AG10803 (cell line): ENCODE results near the gene RASGRP3.
"Not testable (repeated sequence)": the region's sequence is repeated elsewhere in the genome, so short reads cannot be mapped to it uniquely, and the experiment has no call there.

ENCODE experiments used
- DNase-seq: peaks from one replicate; pipeline ENCODE4 v3.0.0; 2010; ENCODE audit warnings: low read depth
- H3K4me3 ChIP-seq: 2 replicates; pipeline ENCODE4 v1.5.1; 2011; ENCODE audit warnings: mild to moderate bottlenecking, low read length, control low read depth
- TF ChIP-seq, protein P1 (sequence below): conservative IDR thresholded peaks from 2 replicates; pipeline ENCODE4 v1.5.1; 2011; ENCODE audit warnings: mild to moderate bottlenecking, low read length, control low read depth, inconsistent platforms

The RASGRP3 gene

DNA sequence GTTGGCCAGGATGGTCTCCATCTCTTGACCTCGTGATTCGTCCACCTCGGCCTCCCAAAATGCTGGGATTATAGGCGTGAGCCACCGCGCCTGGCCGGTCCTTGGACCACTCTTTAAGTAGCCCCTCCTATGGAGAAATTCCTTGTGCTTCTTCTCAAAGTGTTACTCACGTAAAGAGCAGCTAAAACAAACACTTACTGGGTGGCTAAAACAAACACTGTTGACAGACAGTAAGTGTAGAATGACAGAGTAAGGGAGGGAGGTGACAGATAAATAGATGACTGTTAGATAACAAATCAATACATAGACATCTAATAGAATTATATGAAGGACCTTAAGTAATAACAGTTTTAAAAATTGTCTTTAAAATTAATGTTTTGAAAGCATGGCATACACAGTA lies 40.9 kb upstream of the RASGRP3 start:
- no peak for DNase-seq
- H3K4me3 ChIP-seq: no peak overlapping the region
- TF ChIP-seq, protein P1, sequence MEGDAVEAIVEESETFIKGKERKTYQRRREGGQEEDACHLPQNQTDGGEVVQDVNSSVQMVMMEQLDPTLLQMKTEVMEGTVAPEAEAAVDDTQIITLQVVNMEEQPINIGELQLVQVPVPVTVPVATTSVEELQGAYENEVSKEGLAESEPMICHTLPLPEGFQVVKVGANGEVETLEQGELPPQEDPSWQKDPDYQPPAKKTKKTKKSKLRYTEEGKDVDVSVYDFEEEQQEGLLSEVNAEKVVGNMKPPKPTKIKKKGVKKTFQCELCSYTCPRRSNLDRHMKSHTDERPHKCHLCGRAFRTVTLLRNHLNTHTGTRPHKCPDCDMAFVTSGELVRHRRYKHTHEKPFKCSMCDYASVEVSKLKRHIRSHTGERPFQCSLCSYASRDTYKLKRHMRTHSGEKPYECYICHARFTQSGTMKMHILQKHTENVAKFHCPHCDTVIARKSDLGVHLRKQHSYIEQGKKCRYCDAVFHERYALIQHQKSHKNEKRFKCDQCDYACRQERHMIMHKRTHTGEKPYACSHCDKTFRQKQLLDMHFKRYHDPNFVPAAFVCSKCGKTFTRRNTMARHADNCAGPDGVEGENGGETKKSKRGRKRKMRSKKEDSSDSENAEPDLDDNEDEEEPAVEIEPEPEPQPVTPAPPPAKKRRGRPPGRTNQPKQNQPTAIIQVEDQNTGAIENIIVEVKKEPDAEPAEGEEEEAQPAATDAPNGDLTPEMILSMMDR: no peak

DNA sequence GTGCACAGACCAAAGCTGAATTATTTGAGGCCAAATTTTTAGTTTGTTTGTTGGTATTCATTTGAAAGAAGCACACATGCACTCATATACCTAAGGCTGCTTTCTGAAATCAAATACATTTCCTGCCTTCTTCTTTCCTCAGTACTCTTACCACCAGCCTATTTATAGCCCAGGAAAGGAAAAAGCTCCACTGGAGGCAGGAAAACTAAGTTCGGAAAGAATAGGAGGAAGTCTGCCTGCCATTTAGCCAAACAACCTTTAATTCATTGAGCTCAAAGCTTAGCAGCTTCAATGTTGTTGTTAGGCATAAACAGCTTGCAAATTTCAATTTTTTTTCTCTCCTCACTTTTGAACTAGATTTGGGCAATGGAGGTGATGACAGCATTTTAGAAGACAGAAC lies 40.4 kb upstream of the RASGRP3 start:
- DNase-seq: no peak
- TF ChIP-seq, protein P1: no peak
- no peak overlapping the region for H3K4me3 ChIP-seq

DNA sequence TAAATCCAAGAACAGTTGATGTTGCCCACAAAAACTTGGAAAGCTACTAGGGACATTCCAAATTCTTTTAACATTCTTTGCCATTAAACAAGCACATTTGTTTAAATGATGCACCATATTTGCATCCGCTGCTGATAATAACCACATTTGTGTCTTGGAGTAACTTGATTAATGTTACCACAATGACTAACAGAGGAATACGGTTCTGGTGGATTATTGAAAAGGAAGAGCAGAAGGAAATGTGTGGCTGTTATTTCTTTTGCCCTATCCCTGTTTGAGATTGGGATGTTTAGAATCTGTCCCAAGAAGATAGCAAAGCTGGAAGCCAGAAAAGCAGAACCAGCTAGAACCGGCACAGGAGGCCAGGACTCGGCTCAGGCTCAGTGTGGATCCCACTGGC lies 39.2 kb upstream of the RASGRP3 start:
- TF ChIP-seq, protein P1: no peak
- DNase-seq: peak; percentile 98
- H3K4me3 ChIP-seq: no peak overlapping the region

DNA sequence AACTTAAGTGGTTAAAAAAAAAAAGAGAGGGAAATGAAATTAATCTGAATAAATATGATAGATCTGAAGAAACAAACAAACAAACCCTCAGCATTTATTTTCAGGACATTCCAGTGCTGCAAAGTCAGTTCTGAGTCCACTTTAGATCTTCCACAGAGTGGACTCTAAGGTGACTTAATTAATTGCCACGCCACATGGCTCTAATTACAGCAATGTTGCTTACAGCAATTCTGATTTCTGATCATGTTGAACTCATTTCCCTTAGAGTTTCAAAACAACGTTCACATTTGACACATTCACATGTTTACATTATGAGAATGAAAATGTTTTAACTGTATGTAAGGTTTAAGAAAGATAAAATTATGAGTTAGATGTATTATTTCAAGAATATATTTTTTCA lies 38.6 kb upstream of the RASGRP3 start:
- no peak overlapping the region for H3K4me3 ChIP-seq
- peak; percentile 54 for DNase-seq
- TF ChIP-seq, protein P1: no peak

DNA sequence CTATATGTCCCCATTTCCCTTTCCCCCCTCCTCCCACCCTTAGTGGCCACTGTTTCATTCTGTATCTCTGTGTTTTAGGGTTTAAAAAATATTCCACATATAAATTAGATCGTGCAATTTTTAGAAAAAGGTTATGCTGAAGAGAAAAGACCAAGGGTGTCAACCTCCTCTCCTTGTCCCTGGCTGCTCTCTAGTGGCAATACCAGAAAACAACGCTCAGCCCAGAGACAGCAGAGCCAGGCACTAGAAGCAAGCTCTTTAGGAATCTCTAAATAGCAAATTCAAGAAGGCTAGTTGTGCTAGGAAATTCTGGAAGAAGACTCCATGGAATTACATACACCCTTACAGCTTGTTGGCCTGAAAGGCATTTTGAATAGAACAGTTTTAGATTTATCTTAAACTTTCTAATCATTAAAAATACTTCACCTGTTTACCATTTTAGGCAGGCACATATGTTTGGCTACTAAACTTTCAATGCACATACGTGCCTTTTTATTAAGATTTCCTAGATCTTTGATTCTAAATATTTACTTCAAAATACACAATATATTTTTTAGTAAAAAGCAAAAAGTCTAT lies 35.1 kb upstream of the RASGRP3 start:
- TF ChIP-seq, protein P1: peak; percentile 95
- DNase-seq: peak; percentile 74
- H3K4me3 ChIP-seq: no peak overlapping the region

DNA sequence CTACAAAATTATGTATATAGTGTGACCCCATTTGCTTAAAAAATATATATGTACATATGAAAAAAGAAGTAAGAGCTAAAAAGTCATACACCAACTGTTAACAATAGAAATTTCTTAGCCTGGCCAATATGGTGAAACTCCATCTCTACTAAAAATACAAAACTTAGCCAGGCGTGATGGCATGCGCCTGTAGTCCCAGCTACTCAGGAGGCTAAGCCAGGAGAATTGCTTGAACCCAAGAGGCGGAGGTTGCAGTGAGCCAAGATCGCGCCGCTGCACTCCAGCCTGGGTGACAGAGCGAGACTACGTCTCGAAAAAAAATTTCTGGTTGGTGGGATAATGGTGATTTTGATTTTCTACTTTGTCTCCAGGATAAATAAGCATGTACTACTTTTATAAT lies 34.4 kb upstream of the RASGRP3 start:
- not testable (repeated sequence) for H3K4me3 ChIP-seq, DNase-seq

DNA sequence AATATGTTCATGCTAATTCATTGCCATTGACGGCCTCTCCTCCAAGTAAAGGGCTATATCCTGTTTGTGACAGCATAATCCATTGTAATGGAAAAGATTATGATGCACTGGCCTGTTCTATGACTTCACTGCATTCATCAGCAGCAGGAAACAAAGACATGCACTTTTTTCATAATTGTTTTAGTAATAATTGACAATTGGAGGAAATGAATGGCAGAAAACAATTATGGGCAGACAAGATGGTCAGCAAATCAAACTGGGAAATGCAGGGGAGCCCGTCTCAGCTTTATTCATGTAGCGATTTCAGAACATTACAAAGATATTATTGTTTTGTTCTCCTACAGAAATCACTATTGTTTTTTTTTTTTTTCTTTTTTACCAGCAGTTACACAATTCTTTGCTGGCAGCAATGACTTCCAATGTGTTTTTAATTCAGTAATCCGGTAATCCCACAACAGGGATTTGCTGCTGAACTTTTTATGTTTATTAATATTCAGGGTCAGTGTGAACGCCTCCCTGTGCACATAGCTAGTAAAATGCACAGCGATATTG lies 33.8 kb upstream of the RASGRP3 start:
- TF ChIP-seq, protein P1: no peak
- H3K4me3 ChIP-seq: no peak overlapping the region
- peak; percentile 73 for DNase-seq
